ENCODE data around the gene DAPP1.

DAPP1 gene

DNA sequence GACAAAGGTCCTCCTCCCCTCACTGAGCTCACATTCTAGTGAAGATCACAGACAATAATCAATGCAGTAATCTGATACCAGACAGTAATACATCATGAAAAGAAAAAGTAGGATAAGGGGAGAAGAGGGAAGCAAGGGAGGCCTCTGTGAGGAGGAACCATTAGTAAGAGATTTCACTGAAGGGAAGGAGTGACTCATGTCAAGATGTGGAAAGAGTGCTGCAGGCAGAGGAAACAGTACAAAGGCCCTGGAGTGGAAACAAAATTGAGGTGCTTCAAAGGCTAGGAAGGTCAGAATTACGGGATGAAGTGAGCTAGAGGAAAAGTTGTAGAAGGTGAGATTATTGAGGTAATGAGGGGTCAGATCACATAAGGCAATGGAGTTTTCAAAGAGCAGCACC is 39.5 kb downstream of the DAPP1 start:
- DNase-seq, result peak; percentile 67

DNA sequence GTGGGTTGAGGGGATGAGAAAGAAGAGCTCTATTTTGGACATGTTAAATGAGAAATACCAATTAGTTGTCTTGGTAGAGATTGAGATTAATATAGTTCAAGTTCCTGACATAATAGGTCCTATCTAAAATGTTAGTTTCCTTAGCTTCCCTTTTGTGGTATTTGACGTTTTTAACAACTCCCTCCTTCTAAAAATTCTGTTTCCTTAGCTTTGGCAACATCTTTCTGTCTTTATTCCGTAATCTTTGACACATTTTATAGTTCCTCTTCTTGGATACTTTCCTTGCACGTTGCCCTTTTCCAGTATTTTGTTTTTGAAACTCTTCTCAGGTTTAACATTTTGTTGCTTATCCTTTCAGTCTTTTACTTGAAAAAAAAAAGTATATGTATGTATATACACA is 40.7 kb downstream of the DAPP1 start:
- peak; percentile 61 for DNase-seq

DNA sequence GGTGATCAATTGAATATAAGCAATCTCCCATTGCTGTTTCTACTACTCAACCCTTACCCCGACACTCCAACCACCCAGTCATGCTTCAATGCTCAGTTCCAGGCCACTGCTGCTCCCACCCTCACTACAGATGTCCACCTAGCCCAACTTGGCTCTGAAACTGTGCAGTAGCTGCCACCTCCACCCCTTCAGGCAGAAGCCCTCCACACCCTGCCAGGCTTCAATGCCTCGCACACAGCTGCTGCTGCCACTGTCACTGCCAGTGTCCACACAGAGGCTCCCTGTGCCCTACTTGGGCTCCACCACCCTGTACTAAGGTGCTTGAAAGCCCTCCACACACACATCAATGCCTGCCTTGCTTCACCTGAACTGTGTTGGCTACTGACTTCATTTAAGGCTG is 43.0 kb downstream of the DAPP1 start:
- DNase-seq, result no peak

DNA sequence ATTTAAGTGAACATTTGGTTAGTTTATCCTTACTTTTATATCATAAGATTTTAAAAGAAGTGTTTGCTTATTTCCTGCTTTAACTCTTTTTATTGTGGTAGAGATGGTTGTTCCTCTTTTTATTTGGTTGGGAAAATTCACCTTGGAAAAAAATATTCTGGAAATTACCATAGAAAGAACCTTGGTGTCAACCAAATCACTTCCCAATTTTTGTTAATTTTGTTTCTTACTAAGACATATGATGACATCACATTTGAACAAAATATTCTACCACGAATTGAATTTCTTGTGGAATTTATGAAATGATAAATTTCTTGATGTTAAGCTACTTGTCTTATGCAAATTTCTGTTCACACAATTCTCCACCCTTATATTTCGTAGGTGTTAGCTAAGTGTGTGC is 43.9 kb downstream of the DAPP1 start:
- DNase-seq, result no peak

DNA sequence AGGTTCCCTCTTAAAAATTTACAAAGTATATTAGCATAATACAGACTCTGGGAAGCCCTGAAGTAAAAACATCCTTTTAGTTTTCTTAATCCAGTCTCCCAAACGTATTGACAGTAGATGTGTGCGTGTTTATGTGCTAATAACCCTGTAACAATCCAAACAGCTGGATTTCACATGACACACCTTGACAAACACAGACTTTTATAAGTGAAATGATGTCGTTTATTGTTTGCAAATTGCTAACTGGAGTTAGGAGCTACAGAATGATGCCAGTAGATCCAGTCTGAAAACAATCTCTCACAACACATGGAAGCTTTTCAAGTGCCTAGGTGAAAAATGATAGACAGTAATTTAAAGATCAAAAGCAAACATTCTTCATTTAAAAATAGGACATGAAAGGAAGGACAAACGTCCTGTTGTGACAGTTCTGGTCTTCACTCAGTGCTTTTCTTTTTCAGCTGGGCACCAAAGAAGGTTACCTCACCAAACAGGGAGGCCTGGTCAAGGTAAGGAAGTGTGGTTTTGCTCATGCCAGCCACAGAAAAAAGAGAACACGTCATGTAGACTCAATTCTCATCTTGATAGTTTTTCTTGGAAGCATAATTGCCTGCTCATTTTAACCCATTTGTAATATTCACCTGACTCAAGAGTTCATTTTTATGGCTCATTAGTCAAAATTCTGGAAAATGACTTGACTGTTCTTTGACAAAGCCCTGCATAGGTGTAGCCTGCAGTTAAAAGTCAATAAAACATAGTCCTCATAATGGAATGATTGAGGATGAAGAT is 44.7 kb downstream of the DAPP1 start:
- DNase-seq, result no peak

DNA sequence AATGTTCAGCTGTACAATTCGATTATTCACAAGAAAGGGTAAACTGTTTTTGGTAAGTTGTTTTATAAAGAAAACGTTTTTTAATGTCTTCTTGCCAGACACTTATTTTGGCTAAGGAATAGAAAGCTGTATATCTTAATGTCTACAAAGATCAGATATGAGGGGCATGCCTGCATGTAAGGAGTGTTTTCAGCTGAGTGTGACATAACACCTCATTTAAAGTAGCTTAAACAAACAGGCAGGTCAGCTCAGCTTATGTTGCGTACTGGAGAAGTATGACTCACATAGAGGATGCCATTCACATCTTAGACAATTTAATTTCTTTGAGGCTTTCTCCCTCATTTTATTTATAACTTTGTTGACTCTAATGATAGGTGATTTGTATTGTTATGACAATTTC is 47.2 kb downstream of the DAPP1 start:
- no peak for DNase-seq

DNA sequence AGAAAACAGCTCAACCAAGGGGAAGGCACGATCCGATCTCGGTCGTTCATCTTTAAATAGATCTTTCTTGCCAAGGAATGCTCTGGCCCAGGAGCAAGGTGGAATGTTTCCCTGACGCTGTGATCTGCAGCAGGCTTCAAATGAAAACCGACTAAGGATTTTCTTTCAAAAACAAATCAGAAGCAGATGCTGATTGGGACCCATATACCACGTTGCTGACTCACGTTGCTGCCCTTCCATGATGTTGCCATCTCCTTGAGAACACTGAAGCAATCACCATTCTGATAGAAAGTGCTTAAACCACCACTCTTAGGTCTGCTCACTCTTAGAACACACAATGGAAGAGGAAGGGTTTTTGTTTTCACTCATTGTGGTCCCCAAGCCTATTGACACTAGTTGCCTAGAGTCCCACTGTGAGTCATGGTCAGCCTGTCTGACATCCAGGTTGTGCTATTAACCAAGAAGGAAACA is 51.5 kb downstream of the DAPP1 start:
- no peak for DNase-seq

DNA sequence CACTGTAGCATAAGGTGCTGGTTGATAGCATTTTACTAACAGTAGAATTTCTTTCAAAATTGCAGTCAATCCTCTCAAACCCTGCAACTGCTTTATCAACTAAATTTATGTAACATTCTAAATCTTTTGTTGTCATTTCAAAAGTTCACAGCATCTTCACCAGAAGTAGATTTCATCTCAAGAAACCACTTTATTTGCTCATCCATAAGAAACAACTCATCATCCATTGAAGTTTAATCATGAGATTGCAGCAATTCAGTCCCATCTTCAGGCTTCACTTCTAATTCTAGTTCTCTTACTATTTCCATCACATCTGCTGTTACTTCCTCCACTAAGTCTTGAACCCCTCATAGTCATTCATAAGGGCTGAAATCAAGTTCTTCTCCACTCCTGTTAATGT is 55.9 kb downstream of the DAPP1 start:
- DNase-seq, result no peak

DNA sequence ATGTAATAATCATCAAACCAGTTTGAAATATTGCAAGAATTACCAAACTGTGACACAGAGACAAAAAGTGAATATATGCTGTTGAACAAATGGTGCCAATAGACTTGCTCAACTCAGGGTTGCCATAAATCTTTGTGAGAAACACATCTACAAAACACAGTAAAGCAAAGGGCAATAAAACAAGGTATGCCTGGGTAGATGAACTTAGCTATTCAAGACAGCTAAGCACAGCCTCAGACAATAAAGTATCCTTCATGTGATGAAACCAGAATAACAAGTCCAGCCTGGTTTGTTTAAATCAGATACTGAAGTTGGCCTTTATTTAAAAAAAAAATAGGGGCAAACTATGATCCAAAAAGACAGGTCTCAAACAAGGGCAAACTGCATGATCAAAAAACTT is 58.4 kb downstream of the DAPP1 start:
- DNase-seq, result no peak

DNA sequence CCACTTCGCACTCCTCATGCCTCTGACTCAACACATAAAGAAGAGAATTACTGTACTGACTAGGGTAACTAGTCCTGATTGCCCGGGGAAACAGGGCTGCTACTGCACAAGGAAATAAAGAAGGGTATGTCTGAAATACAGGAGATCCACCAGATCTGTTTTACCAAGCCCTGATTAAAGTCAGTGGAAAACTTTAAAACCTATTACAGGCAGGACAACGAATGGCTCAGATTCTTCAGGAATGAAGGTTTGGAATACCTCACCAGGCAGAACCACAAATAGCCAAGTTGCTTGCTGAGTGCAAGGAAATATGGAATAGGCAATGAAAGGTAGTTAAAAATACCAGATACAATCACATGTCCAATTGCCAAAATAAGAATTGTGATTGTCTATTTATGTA is 60.3 kb downstream of the DAPP1 start:
- DNase-seq, result no peak

DNA sequence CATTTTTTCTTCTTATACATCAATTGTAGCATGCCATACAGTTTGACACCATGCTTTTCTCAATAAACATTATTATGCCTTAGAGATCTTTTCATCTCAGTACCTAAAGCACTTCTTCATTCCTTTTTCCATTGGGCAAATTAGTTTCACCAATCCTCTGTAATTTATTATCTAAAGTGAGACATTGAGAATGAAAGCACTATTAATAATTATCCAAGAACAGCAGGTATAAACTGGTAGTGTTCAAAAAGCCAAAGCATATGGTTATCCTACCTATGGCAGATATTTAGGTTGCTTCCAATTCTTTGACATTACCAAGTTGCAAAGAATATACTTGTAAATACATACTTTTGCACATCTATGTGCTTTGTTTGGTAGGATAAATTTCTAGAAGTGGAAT is 62.0 kb downstream of the DAPP1 start:
- DNase-seq, result no peak

DNA sequence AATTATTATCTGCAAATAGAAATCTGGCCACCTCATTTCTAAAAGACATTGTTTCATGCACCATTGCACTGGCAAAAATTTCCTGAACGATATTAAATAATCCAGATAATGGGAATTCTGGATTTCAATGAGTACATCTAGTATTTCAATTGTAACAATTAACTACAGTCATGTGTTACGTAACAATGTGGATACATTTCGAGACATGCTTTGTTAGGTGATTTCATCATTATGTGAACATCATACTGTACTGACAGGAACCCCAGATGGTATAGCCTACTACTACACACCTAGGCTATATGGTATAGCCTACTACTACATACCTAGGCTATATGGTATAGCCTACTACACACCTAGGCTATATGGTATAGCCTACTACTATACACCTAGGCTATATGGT is 62.8 kb downstream of the DAPP1 start:
- no peak for DNase-seq

DNA sequence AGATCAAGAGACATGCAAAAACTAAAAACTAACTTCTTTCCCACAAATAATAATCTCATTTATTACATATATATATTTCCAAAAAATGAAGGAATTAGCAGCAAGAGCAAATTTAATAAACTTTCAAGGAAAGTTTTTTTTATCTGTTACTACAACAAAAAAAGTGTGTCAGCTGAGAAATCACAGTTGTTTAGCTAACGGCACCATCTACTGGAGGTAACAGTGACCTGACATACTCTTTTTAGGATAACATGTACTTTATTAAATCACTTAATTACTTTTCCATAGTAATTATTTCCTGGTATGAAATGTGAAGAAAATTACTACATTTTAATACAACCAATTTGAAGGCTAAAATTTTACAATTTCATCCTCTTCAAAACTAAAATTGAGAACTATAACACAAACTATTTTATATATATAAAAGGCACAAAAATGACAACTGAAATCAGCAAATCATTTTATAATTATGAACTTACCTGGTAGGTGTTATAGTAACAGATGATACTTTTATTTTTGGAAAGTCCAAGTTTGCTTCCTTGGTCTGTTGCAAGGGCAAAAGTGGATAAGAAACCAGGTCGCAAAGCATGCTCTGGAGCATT is 68.5 kb downstream of the DAPP1 start:
- no peak for DNase-seq

DNA sequence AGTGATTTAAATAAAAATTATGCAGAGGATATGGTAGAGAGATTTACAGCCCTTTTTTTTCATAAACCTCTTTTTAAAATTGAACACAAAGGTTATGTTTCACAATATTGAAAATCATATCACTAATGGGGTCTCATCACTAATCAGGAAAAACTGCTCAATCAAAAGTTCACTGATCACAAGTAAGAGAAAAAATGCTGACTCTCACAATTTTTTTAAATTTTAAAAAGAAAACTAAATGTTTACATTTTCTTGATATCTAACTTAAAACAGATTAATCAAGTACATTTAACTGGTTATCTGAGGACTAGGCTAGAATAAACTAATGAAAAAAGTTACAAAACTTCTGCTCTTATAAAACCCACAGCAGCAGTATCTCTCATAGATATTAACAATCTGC is 69.1 kb downstream of the DAPP1 start:
- DNase-seq, result no peak

DNA sequence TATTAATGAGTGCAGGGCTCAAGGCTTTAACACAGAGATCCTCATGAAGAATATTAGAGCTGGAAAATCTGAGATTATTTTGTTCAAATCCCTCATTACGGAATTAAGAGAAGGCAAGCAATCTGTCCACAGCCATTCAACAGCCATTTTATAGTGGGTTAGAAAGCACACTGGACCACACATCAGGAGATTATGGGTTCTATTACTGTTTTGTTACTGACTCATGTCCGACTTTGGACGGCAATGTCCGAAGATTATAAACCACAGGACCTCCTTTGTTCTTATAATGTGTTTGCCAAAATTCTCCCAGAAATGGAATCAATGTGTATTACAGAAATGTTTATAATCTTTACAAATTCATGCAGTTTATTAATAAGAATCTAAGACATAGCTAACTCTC is 69.5 kb downstream of the DAPP1 start:
- DNase-seq, result no peak

DNA sequence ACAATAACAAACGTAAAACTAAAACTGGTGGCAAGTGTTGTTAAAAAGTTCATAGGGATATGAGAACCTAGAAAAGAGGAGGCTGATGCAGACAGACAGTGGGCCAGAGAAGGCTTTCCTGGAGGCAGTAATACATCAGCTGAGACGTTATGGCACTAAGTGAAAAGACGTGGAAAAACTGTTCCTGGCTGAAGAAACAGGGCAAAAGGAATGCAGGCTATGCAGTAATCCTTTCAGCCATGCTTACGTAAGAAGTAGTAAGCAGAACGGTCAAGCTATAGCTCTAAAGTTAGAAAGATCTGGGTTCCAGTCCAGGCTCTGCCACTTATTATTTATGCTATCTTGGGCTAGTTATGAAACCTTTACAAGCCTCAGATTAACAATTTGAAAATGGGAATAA is 71.2 kb downstream of the DAPP1 start:
- DNase-seq, result no peak

DNA sequence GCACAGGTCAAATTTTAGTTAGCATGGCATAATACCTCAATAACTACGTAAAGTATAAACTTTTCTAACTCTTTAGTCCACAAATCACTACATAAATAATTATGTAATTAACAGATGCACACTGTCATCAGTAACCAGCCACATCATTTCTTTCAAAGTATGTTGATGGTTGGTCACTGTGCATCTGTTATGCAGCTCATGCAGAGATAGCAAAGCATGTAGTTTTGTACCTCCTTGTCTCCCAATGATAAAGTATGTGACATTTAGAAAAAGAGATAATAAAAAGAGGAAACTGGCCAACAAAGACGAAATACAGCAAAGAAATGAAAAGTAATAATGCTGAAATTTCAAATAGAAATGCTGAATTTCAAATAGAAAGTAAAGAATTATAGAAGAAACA is 74.7 kb downstream of the DAPP1 start:
- no peak for DNase-seq

DNA sequence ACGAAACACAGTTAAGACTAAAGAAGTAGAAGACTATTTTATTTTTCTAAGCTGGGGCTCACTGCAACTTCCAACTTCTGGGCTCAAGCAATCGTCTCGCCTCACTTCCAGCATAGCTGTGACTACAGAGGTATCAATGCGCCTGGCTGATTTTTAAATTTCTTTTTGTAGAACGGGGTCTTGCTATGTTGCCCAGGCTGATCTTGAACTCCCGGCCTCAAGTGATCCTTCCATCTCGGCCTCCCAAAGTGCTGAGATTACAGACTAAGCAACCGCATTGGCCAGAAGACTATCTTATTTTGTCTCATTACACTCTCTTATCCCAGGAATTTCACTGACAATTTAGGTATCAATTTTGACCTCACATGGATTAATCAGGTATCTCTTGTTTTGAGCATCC is 76.4 kb downstream of the DAPP1 start:
- no peak for DNase-seq

DNA sequence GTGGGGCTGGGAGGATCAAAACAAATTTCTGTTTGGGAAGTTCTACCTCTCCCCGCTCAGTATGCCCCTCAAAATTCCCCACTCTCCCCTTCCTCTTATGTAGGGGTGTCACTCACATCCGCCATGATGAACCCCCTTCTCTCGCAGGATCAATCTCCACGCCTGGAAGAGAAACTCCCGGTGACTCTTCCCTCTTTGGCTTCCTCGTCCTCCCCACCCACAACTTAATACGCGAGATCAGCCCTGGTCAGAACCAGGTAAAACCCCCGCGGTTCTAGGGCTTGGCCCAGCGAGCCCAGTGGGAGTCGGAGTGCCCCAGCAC is 77.2 kb downstream of the DAPP1 start:
- no peak for DNase-seq

DNA sequence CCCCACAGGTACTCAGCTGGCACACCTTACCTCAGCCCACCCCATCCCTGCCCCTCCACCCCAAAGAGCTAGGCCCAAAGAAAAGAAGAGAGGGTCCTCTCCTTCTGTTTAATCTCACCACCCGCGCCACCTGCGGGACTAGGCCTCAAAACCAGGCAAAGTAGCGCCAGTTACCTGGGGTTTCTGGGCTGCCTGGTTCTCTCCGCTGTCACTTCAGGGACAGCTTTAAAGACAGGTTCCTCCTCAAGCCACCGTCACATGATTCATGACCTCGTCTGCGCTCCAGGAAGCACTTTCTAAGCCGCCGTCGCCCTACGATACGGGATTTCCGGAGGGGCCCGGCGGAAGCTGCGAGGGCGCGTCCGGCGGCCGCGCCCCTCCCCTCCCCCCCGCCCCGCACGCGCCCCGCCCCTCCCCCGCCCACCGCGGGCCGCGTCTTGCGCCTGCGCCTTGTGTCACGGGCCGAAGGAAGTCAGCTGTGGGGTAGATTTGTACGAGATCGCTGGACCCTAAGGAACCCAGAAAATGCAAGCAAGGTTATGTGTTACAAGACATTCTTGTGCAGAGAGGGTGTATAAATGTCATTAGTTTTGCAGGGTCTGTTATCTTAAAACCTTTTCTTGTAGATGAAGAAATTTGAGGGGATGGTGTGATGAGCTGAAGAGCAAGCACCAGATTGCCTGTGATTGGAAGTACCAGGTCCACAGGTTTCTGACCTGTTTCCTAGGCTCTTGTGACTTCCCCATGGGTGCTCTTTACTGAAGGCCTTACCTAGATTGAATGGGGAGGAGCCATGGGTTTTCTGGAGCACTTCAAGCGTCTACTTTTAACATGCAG is 77.8 kb downstream of the DAPP1 start, which contains the start of gene LAMTOR3:
Gene LAMTOR3 (minus strand): TSS at position 267 of the 837 bp plus-strand sequence. CDS start 464 bp downstream, outside the sequence.
- DNase-seq, result peak; percentile 81

DNA sequence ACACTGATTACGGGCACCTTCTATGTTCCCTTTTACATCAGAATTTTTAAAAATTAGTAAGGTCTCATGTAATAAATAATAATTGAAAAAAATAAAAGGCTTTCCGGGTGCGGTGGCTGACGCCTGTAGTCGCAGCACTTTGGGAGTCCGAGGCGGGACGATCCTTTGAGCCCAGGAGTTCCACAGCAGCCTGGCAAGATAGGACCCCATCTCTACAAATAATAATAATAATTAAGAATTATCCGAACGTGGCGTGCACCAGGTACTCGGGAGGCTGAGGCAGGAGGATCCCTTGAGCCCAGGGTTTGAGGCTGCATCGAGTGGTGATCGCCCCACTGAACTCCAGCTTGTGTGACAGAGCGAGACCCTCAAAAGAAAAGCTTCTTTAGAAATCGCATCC is 78.4 kb downstream of the DAPP1 start:
- DNase-seq, result no peak

DNA sequence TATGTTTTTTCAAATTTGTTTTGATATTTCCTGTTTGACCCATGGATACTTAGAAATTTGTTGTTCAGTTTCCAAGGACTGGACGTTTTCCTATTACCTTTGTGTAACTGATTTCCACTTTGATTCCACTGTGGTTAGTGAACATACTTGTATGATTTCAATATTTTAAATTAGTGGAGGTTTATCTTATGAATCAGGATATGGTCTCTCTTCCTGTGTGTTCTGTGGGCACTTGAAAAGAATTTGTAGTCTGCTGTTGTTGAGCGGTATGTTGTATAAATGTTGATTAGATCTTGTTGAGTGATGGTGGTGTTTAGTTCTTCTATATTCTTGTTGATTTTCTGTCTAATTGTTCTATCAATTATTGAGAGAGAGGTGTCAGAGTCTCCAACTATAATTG is 98.8 kb downstream of the DAPP1 start:
- DNase-seq, result no peak

DNA sequence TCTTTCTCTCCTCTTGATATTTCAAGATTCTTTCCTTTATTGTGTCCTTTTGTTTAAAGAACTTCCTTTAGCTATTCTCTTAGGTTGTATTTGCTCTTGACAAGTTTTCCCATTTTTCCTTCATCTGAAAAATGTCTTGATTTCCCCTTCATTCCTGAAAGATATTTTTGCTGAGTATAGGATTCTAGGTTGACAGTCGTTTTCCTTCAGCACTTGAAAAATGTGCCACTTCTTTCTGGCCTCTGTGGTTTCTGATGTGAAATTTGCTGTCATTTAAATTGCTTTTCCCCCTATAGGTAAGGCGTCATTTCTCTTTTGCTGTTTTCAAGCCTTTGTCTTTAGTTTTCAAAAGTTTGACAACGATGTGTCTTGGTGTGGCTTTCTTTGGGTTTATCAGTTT is 100.9 kb downstream of the DAPP1 start:
- DNase-seq, result no peak

DNA sequence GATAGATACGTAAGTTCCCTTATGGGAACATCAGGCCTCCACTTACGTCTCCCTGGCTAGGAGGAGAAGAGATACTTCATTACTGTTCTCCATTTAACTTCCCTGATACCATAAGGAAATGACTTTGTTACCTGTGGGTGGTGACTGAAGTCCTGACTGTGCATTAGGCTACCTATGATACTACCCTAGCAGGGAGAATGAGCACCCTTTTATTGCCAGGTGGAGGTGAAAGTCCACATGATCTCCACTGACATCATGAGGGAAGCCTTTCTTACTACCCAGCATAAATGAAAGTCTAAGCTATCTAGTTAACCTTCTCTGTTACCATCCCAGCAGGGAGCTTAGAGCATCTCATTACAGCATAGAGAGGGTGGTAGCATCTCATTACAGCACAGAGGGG is 102.0 kb downstream of the DAPP1 start:
- no peak for DNase-seq

Data from SIG-M5 (cell line).